Measurements from ENCODE around the gene XPC. TPM values are rescaled to one million over a fixed set of nuclear protein-coding genes. Genes with fewer than 3 reads are reported as not detected.

Gene XPC
- polyA plus RNA-seq, 1 of the 3 experiments (the other 2 are of a cell fraction) = 50.0 TPM

DNA sequence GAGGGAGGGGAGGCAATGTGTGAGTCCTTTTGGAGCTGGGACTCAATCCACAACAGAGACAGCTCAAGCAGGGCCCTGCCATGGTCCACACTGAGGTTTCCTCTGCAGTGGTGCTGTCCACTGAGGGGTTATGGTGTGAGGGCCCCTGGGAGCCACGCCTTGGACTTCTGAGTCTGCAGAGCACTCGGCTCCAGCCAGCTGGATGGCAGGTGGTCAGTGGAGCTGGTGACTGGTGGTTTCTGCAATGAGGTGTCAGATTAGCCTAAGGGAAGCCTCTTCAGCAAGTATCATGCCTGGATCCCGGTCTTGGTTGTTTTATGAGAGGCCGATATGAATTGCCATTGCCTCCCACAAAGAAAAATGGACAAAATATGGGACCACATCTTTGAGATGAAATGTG, 21.9 kb upstream of the XPC start:
- no peaks in the 10 kb centered on the region for H3K9me2 ChIP-seq
- ChIA-PET CTCF (interaction anchor here (0.8 to 6.3 kb wide), 8 partner anchors 15 to 303 kb away, joined by 3 to 92 read pairs (median 16); no protein-coding TSS in a partner anchor), POLR2A (no interaction called here)
- no peaks in the 10 kb centered on the region for H3K9me3 ChIP-seq
- peaks cover 0 to 19% of the 10 kb centered on the region in 2 experiments for H3K36me3 ChIP-seq (replicated peaks in 1 of 2; ENCODE audit: control insufficient read depth in 1 of 2, insufficient read depth in 2 of 2, low read length in 1 of 2)
- H3K27ac ChIP-seq (ENCODE audit: low read depth in 2 of 2, low read length in 1 of 2) = no peak overlapping the region
- WGBS (ENCODE audit: low lambda C conversion rate) = 87% methylated on average over 2 of the region's 4 CpGs
- no peaks in the 10 kb centered on the region for H3K27me3 ChIP-seq (ENCODE audit: insufficient read depth)
- no peak overlapping the region for H3K4me2 ChIP-seq
- H3F3A ChIP-seq (replicated peaks; ENCODE audit: insufficient read depth) = no peaks in the 10 kb centered on the region
- no peaks in the 10 kb centered on the region for H4K20me1 ChIP-seq (ENCODE audit: insufficient read depth)
- H3K4me3 ChIP-seq (ENCODE audit: low read depth in 2 of 2, low read length in 1 of 2) = no peak overlapping the region
- TF ChIP-seq POLR2AphosphoS5 (IDR thresholded peaks at IDR 0.05; ENCODE audit: low read depth, low read length) = no peak
- TF ChIP-seq NRF1 (IDR thresholded peaks at IDR 0.05; ENCODE audit: low read depth, low read length) = no peak
- TF ChIP-seq YY1 (IDR thresholded peaks at IDR 0.05; ENCODE audit: low read depth) = no peak
- no peak for TF ChIP-seq JUND (IDR thresholded peaks at IDR 0.05)
- TF ChIP-seq EZH2phosphoT487 (IDR thresholded peaks at IDR 0.05; ENCODE audit: borderline replicate concordance, low read depth) = no peak
- TF ChIP-seq, protein P1, sequence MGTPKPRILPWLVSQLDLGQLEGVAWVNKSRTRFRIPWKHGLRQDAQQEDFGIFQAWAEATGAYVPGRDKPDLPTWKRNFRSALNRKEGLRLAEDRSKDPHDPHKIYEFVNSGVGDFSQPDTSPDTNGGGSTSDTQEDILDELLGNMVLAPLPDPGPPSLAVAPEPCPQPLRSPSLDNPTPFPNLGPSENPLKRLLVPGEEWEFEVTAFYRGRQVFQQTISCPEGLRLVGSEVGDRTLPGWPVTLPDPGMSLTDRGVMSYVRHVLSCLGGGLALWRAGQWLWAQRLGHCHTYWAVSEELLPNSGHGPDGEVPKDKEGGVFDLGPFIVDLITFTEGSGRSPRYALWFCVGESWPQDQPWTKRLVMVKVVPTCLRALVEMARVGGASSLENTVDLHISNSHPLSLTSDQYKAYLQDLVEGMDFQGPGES (IDR thresholded peaks at IDR 0.05; ENCODE audit: low read depth, low read length) = no peak
- TF ChIP-seq, protein P2, sequence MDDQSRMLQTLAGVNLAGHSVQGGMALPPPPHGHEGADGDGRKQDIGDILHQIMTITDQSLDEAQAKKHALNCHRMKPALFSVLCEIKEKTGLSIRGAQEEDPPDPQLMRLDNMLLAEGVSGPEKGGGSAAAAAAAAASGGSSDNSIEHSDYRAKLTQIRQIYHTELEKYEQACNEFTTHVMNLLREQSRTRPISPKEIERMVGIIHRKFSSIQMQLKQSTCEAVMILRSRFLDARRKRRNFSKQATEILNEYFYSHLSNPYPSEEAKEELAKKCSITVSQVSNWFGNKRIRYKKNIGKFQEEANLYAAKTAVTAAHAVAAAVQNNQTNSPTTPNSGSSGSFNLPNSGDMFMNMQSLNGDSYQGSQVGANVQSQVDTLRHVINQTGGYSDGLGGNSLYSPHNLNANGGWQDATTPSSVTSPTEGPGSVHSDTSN (IDR thresholded peaks at IDR 0.05) = no peak
- TF ChIP-seq, protein P3, sequence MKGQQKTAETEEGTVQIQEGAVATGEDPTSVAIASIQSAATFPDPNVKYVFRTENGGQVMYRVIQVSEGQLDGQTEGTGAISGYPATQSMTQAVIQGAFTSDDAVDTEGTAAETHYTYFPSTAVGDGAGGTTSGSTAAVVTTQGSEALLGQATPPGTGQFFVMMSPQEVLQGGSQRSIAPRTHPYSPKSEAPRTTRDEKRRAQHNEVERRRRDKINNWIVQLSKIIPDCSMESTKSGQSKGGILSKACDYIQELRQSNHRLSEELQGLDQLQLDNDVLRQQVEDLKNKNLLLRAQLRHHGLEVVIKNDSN (IDR thresholded peaks at IDR 0.05; ENCODE audit: borderline replicate concordance, low read depth) = no peak
- TF ChIP-seq GABPA (IDR thresholded peaks at IDR 0.05; ENCODE audit: low read depth) = no peak
- no peak for TF ChIP-seq SMC3 (IDR thresholded peaks at IDR 0.05; ENCODE audit: low read depth, low read length)
- TF ChIP-seq, protein P4, sequence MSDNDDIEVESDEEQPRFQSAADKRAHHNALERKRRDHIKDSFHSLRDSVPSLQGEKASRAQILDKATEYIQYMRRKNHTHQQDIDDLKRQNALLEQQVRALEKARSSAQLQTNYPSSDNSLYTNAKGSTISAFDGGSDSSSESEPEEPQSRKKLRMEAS (IDR thresholded peaks at IDR 0.05; ENCODE audit: low read depth) = no peak
- no peak for TF ChIP-seq RCOR1 (IDR thresholded peaks at IDR 0.05; ENCODE audit: low read length)
- no peak for TF ChIP-seq RFX5 (IDR thresholded peaks at IDR 0.05; ENCODE audit: low read length)
- no peak for TF ChIP-seq FOSL2 (IDR thresholded peaks at IDR 0.05; ENCODE audit: borderline replicate concordance, low read depth)
- TF ChIP-seq FOXM1 (IDR thresholded peaks at IDR 0.05; ENCODE audit: low read depth) = no peak
- TF ChIP-seq, protein P5, sequence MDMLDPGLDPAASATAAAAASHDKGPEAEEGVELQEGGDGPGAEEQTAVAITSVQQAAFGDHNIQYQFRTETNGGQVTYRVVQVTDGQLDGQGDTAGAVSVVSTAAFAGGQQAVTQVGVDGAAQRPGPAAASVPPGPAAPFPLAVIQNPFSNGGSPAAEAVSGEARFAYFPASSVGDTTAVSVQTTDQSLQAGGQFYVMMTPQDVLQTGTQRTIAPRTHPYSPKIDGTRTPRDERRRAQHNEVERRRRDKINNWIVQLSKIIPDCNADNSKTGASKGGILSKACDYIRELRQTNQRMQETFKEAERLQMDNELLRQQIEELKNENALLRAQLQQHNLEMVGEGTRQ (IDR thresholded peaks at IDR 0.05; ENCODE audit: borderline replicate concordance, low read depth, low read length) = no peak
- no peak overlapping the region for H3K9ac ChIP-seq
- H2AFZ ChIP-seq (ENCODE audit: low read depth) = no peak overlapping the region
- peaks cover 3 to 17% of the 10 kb centered on the region in 2 experiments; a peak in 2 of 4 replicates for H3K4me1 ChIP-seq (ENCODE audit: control insufficient read depth in 1 of 2, insufficient read depth in 2 of 2, low read depth in 1 of 2, low read length in 1 of 2)
- H3K79me2 ChIP-seq (ENCODE audit: insufficient read depth) = peaks cover 11% of the 10 kb centered on the region; the same call in 1 of the 2 replicates
- DNase-seq = no peak

All from SK-N-SH (cell line).